Islet precursor cell (in vitro differentiated cells): Measurements from ENCODE around the gene BMP6.

Source experiments
- DNase-seq: peaks from one replicate; pipeline ENCODE4 v3.0.0-alpha.2; 2018

The BMP6 gene

GRCh38 chr6:7836371-7837026 is 110.6 kb downstream of the BMP6 start:
- DNase-seq = no peak

- no peak for DNase-seq
Measured at GRCh38 chr6:7841781-7842468, 116.0 kb downstream of the BMP6 start.

- DNase-seq = no peak
Measured at GRCh38 chr6:7846966-7847818, 121.3 kb downstream of the BMP6 start.

GRCh38 chr6:7848229-7848628 is 122.3 kb downstream of the BMP6 start:
- DNase-seq = no peak

GRCh38 chr6:7851780-7852179 is 125.9 kb downstream of the BMP6 start:
- no peak for DNase-seq

GRCh38 chr6:7859591-7859990 is 133.7 kb downstream of the BMP6 start:
- DNase-seq = no peak

- no peak for DNase-seq
Measured at GRCh38 chr6:7865781-7866180, 139.9 kb downstream of the BMP6 start.

- no peak for DNase-seq
Measured at GRCh38 chr6:7866526-7866925, 140.6 kb downstream of the BMP6 start.

GRCh38 chr6:7868926-7869325 is 143.0 kb downstream of the BMP6 start:
- DNase-seq = no peak

GRCh38 chr6:7878401-7878964 is 152.6 kb downstream of the BMP6 start:
- no peak for DNase-seq

- no peak for DNase-seq
Measured at GRCh38 chr6:7879043-7879442, 153.1 kb downstream of the BMP6 start.

- DNase-seq = no peak
Measured at GRCh38 chr6:7879579-7879978, 153.7 kb downstream of the BMP6 start.

GRCh38 chr6:7879980-7880717 is 154.2 kb downstream of the BMP6 start:
- DNase-seq = no peak

- DNase-seq = no peak
Measured at GRCh38 chr6:7880718-7881107, 154.8 kb downstream of the BMP6 start.

GRCh38 chr6:7881765-7882500 is 156.0 kb downstream of the BMP6 start:
- DNase-seq = no peak

GRCh38 chr6:7882505-7883257 is 156.8 kb downstream of the BMP6 start:
- DNase-seq = no peak

GRCh38 chr6:7883381-7883780 is 157.5 kb downstream of the BMP6 start:
- no peak for DNase-seq

GRCh38 chr6:7886132-7886531 is 160.2 kb downstream of the BMP6 start:
- no peak for DNase-seq

GRCh38 chr6:7887278-7887991 is 161.5 kb downstream of the BMP6 start:
- DNase-seq = no peak

- no peak for DNase-seq
Measured at GRCh38 chr6:7888587-7889357, 162.9 kb downstream of the BMP6 start.
